CD8-positive, alpha-beta memory T cell (primary cell): Measurements from ENCODE around the gene BOD1L1. TPM values are rescaled to one million over a fixed set of nuclear protein-coding genes. Genes with fewer than 3 reads are reported as not detected.
A peak's percentile ranks its signal among the peaks of the same experiment; 100 is the strongest.

Experiments used
- CTCF ChIA-PET: fragments of 350-600 bp; sonication (Branson Sonifier 250); formaldehyde crosslinking; loops from one replicate; lab custom pipeline; 2021; ENCODE audit warnings: antibody characterized with exemption; lab: Charles Lee
- POLR2A ChIA-PET: fragments of 350-600 bp; sonication (Branson Sonifier 250); formaldehyde crosslinking; loops from one replicate; lab custom pipeline; 2021; ENCODE audit warnings: antibody characterized with exemption; lab: Charles Lee
- DNase-seq, 5 donors: peaks; one replicate each; pipeline versions ENCODE4 v3.0.0 to v3.0.0-alpha.2; 2020 to 2022; ENCODE audit warnings: mixed read lengths in 1 of 5
- H3K27ac ChIP-seq: one replicate; pipeline ENCODE4 v1.7.0; 2013; ENCODE audit warnings: low read depth, mild to moderate bottlenecking, low read length, moderate library complexity
- H3K27me3 ChIP-seq: 2 replicates; pipeline ENCODE4 v1.7.0; 2013; ENCODE audit warnings: low read length, mild to moderate bottlenecking; ENCODE audit not compliant: insufficient read depth, poor library complexity, severe bottlenecking
- H3K36me3 ChIP-seq: 2 replicates; pipeline ENCODE4 v1.7.0; 2013; ENCODE audit warnings: mild to moderate bottlenecking, low read length, moderate library complexity; ENCODE audit not compliant: insufficient read depth
- H3K4me1 ChIP-seq: 2 replicates; pipeline ENCODE4 v1.7.0; 2013; ENCODE audit warnings: mild to moderate bottlenecking, low read length, moderate library complexity; ENCODE audit not compliant: insufficient read depth
- H3K4me3 ChIP-seq: 2 replicates; pipeline ENCODE4 v1.7.0; 2013; ENCODE audit warnings: mild to moderate bottlenecking, low read length
- H3K9me3 ChIP-seq: 2 replicates; pipeline ENCODE4 v1.7.0; 2013; ENCODE audit warnings: mild to moderate bottlenecking, low read length
- H3K27ac Mint-ChIP-seq, 8 donors: one replicate each; pipeline ENCODE4 v1.8.0; 2020 to 2021; ENCODE audit warnings: mixed read lengths in 8 of 8, mild to moderate bottlenecking in 6 of 8, inconsistent platforms in 3 of 8, moderate library complexity in 3 of 8
- H3K27me3 Mint-ChIP-seq, 2 donors: one replicate each; pipeline ENCODE4 v1.8.0; 2020 to 2021; ENCODE audit warnings: mixed read lengths in 2 of 2, mild to moderate bottlenecking in 1 of 2, moderate library complexity in 1 of 2
- H3K36me3 Mint-ChIP-seq, 3 donors: one replicate each; pipeline ENCODE4 v1.8.0; 2020 to 2021; ENCODE audit warnings: mixed read lengths in 3 of 3, inconsistent platforms in 1 of 3, mild to moderate bottlenecking in 1 of 3
- H3K4me1 Mint-ChIP-seq, 3 donors: one replicate each; pipeline ENCODE4 v1.8.0; 2020 to 2021; ENCODE audit warnings: mixed read lengths in 3 of 3, inconsistent platforms in 1 of 3, mild to moderate bottlenecking in 1 of 3
- H3K4me3 Mint-ChIP-seq, 7 donors: one replicate each; pipeline ENCODE4 v1.8.0; 2020 to 2021; ENCODE audit warnings: mixed read lengths in 7 of 7, mild to moderate bottlenecking in 6 of 7, moderate library complexity in 4 of 7, inconsistent platforms in 2 of 7
- H3K9me3 Mint-ChIP-seq, 5 donors: one replicate each; pipeline ENCODE4 v1.8.0; 2020 to 2022; ENCODE audit warnings: mixed read lengths in 5 of 5, mild to moderate bottlenecking in 3 of 5, moderate library complexity in 2 of 5, inconsistent platforms in 1 of 5
- polyA plus RNA-seq: library from polyadenylated mRNA; unstranded; fragments of 300-500 nt; fragmentation: Illumina TruSeq; gene quantifications from one replicate; pipeline ENCODE4 v1.2.3, GENCODE V29; 2021
- total RNA-seq, 2 experiments: library from RNA; stranded (reverse); gene quantifications; one replicate each; pipeline ENCODE4 v1.2.3, GENCODE V29; 2021

The BOD1L1 gene
- total and polyA plus RNA-seq, 3 experiments from 2014 or later = 6.4 to 37.1 (median 35.1) TPM

DNA sequence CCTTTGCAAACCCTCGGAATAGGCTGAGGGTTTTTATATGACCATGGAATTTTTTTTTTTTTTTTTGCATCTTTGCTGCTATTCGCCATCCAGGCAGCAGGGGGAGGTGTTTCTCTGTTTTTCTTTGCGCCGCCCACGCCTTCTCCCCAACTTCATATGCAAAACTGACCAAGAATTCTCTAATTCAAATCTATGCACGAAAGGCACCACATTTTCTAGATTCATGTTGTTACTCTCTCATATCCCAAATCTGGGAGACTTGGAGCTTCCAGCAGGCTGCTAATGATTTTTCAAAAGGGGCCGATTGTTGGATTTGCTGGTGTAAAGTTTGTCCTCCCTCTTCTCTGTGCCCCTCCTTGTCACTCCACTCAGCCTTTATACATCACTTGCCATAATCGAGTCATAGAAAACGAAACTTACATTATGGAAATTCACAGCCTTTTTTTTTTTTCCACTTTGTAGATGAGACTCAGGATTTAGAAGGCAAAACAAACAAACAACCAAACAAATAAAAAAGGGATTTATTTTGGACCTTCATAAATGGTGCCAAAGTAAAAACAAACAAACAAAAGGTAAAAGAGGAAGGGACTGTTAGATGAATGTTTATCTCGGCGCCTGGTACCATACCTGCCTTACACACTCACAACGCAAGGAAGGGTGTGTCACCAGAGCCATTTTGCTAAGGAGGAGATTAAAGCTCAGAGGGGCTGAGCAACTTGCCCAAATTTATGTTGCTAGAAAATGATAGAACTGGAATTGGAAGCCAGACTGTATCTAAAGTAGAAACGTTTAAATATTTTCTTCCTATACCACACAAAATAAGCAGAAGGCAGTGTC lies 29.3 kb upstream of the BOD1L1 start:
- Mint-ChIP-seq H3K27me3 (peaks cover 1 to 6% of the 10 kb centered on the region in 2 donors), H3K27ac (peak overlapping the region; percentile 13 to 96 (median 61)), H3K36me3 (no peaks in the 10 kb centered on the region), H3K4me1 (peaks cover 10 to 24% (median 20%) of the 10 kb centered on the region in 3 donors), H3K9me3 (no peaks in the 10 kb centered on the region), H3K4me3 (peak overlapping the region; percentile 70 to 90 (median 79))
- Histone ChIP-seq H3K27ac (no peak overlapping the region), H3K4me3 (peak overlapping the region; percentile 9), H3K36me3 (no peaks in the 10 kb centered on the region), H3K9me3 (no peaks in the 10 kb centered on the region), H3K27me3 (peaks cover 3% of the 10 kb centered on the region), H3K4me1 (no peaks in the 10 kb centered on the region)
- DNase-seq = peak; percentile 34 to 65 (median 53)
- CTCF ChIA-PET = interaction anchor here (0.6 to 3.7 kb wide), 7 partner anchors 9 to 1801 kb away, joined by 3 to 65 read pairs (median 3); partner anchors contain the start of gene BOD1L1
- POLR2A ChIA-PET = interaction anchor here (0.8 kb wide), 1 partner anchor 1812 kb away, joined by 9 read pairs; no protein-coding TSS in a partner anchor

GRCh38 chr4:13654162-13654797 lies 26.8 kb upstream of the BOD1L1 start:
- H3K36me3 Mint-ChIP-seq = no peaks in the 10 kb centered on the region
- POLR2A ChIA-PET = interaction anchor here (1.7 kb wide), 1 partner anchor 26 kb away, joined by 9 read pairs; the partner anchor contains the start of gene BOD1L1
- Histone ChIP-seq H3K27me3 (peaks cover 3% of the 10 kb centered on the region), H3K27ac (no peak overlapping the region), H3K9me3 (no peaks in the 10 kb centered on the region), H3K4me1 (no peaks in the 10 kb centered on the region), H3K4me3 (peak overlapping the region; percentile 88), H3K36me3 (no peaks in the 10 kb centered on the region)
- H3K4me3 Mint-ChIP-seq = peak overlapping the region; percentile 86 to 97 (median 89)
- H3K4me1 Mint-ChIP-seq = peaks cover 10 to 24% (median 20%) of the 10 kb centered on the region in 3 donors
- H3K27me3 Mint-ChIP-seq = peaks cover 6 to 17% of the 10 kb centered on the region in 2 donors
- CTCF ChIA-PET = interaction anchor here (0.7 to 3.7 kb wide), 15 partner anchors 13 to 1803 kb away, joined by 3 to 65 read pairs (median 4); partner anchors contain the start of gene BOD1L1
- H3K27ac Mint-ChIP-seq = peak overlapping the region in 3 of 8 donors; percentile 12 to 43 (median 12)
- no peaks in the 10 kb centered on the region for H3K9me3 Mint-ChIP-seq
- DNase-seq = peak; percentile 61 to 82 (median 64)

DNA sequence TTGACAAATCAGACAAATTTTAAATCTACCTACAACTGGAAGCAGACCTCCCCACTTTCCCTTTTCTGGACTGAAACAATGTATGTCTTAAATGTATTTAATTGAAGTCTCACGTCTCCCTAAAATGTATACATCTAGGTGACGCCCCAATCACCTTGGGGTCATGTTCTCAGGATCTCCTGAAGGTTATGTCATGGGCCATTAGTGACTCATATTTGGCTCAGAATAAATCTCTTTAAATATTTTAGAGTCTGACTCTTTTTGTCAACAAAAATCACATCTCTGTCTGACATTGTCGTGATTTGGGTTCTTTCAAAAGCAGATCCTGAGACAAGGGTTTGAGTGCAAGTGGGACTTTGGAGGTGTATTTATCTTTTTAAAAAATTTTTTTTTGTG lies 26.2 kb upstream of the BOD1L1 start:
- Histone ChIP-seq H3K27me3 (peaks cover 3% of the 10 kb centered on the region), H3K36me3 (no peaks in the 10 kb centered on the region), H3K4me1 (no peaks in the 10 kb centered on the region), H3K4me3 (no peak overlapping the region), H3K9me3 (no peaks in the 10 kb centered on the region), H3K27ac (no peak overlapping the region)
- no peaks in the 10 kb centered on the region for H3K9me3 Mint-ChIP-seq
- POLR2A ChIA-PET = interaction anchor here (1.7 kb wide), 1 partner anchor 25 kb away, joined by 9 read pairs; the partner anchor contains the start of gene BOD1L1
- DNase-seq = no peak
- no peak overlapping the region for H3K27ac Mint-ChIP-seq
- H3K4me1 Mint-ChIP-seq = peaks cover 10 to 24% (median 20%) of the 10 kb centered on the region in 3 donors
- CTCF ChIA-PET = interaction anchor here (0.7 to 3.7 kb wide), 10 partner anchors 12 to 1803 kb away, joined by 4 to 65 read pairs (median 4); partner anchors contain the start of gene BOD1L1
- peaks cover 6 to 22% of the 10 kb centered on the region in 2 donors for H3K27me3 Mint-ChIP-seq
- no peaks in the 10 kb centered on the region for H3K36me3 Mint-ChIP-seq
- peak overlapping the region in 5 of 7 donors; percentile 86 to 97 (median 89) for H3K4me3 Mint-ChIP-seq

- peaks cover 4% of the 10 kb centered on the region for H3K27me3 ChIP-seq
- CTCF ChIA-PET = no interaction called here
- H3K27ac ChIP-seq = no peak overlapping the region
- no peak overlapping the region for H3K4me3 ChIP-seq
- H3K27me3 Mint-ChIP-seq = peaks cover 22 to 47% of the 10 kb centered on the region in 2 donors
- H3K4me1 ChIP-seq = peaks cover 3% of the 10 kb centered on the region
- peaks cover 4 to 9% (median 9%) of the 10 kb centered on the region in 3 donors for H3K4me1 Mint-ChIP-seq
- POLR2A ChIA-PET = no interaction called here
- H3K36me3 ChIP-seq = no peaks in the 10 kb centered on the region
- peak overlapping the region in 5 of 7 donors; percentile 34 to 81 (median 65) for H3K4me3 Mint-ChIP-seq
- no peaks in the 10 kb centered on the region for H3K9me3 ChIP-seq
- no peak for DNase-seq
- no peaks in the 10 kb centered on the region for H3K9me3 Mint-ChIP-seq
- peak overlapping the region in 2 of 8 donors; percentile 36 to 75 for H3K27ac Mint-ChIP-seq
- H3K36me3 Mint-ChIP-seq = no peaks in the 10 kb centered on the region
Measured at GRCh38 chr4:13647031-13647430, 19.5 kb upstream of the BOD1L1 start.

DNA sequence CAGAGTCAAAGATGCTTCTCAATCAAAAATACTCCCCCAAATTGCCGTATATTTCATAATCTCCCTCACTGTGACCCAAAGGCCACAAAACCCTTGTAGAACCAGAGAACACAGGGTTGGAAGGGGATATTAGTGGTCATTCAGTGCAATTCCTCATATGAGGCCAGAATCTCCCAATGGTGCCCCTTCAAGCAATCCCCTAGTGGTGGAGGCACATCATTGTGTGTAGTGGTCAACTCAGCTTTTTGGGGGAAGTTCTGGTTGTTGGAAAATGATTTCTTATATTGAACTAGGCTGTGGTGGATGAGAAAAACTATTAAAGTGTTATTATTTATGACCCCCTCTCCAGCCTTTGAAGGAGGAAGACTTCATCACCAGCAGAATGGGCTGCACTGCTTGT lies 17.6 kb upstream of the BOD1L1 start:
- no peak for DNase-seq
- peaks cover 4% of the 10 kb centered on the region for H3K27me3 ChIP-seq
- peaks cover 18 to 59% of the 10 kb centered on the region in 2 donors for H3K27me3 Mint-ChIP-seq
- H3K9me3 Mint-ChIP-seq = no peaks in the 10 kb centered on the region
- ChIA-PET POLR2A (no interaction called here), CTCF (interaction anchor here (10.3 kb wide), 1 partner anchor 10 kb away, joined by 65 read pairs; no protein-coding TSS in a partner anchor)
- peaks cover 4 to 9% (median 9%) of the 10 kb centered on the region in 3 donors for H3K4me1 Mint-ChIP-seq
- no peaks in the 10 kb centered on the region for H3K36me3 ChIP-seq
- H3K4me3 ChIP-seq = no peak overlapping the region
- no peak overlapping the region for H3K4me3 Mint-ChIP-seq
- H3K27ac ChIP-seq = no peak overlapping the region
- H3K4me1 ChIP-seq = peaks cover 3% of the 10 kb centered on the region
- no peaks in the 10 kb centered on the region for H3K9me3 ChIP-seq
- no peaks in the 10 kb centered on the region for H3K36me3 Mint-ChIP-seq
- no peak overlapping the region for H3K27ac Mint-ChIP-seq

- Histone ChIP-seq H3K4me1 (peaks cover 3% of the 10 kb centered on the region), H3K27me3 (peaks cover 4% of the 10 kb centered on the region), H3K27ac (no peak overlapping the region), H3K4me3 (no peak overlapping the region), H3K9me3 (no peaks in the 10 kb centered on the region), H3K36me3 (no peaks in the 10 kb centered on the region)
- no peak overlapping the region for H3K4me3 Mint-ChIP-seq
- peaks cover 4 to 7% (median 7%) of the 10 kb centered on the region in 3 donors for H3K4me1 Mint-ChIP-seq
- no peak overlapping the region for H3K27ac Mint-ChIP-seq
- CTCF ChIA-PET = interaction anchor here (1.2 to 10.3 kb wide), 2 partner anchors 13 to 14 kb away, joined by 3 to 65 read pairs; no protein-coding TSS in a partner anchor
- no peaks in the 10 kb centered on the region for H3K36me3 Mint-ChIP-seq
- no peak for DNase-seq
- H3K27me3 Mint-ChIP-seq = peaks cover 27 to 64% of the 10 kb centered on the region in 2 donors
- POLR2A ChIA-PET = no interaction called here
- H3K9me3 Mint-ChIP-seq = no peaks in the 10 kb centered on the region
Measured at GRCh38 chr4:13642170-13642950, 14.8 kb upstream of the BOD1L1 start.

- Mint-ChIP-seq H3K27me3 (peaks cover 27 to 73% of the 10 kb centered on the region in 2 donors), H3K4me1 (no peaks in the 10 kb centered on the region), H3K27ac (no peak overlapping the region), H3K4me3 (no peak overlapping the region), H3K9me3 (no peaks in the 10 kb centered on the region), H3K36me3 (no peaks in the 10 kb centered on the region)
- no peaks in the 10 kb centered on the region for H3K4me1 ChIP-seq
- no peak overlapping the region for H3K27ac ChIP-seq
- H3K4me3 ChIP-seq = no peak overlapping the region
- no peaks in the 10 kb centered on the region for H3K9me3 ChIP-seq
- ChIA-PET POLR2A (no interaction called here), CTCF (interaction anchor here (10.3 kb wide), 1 partner anchor 14 kb away, joined by 65 read pairs; no protein-coding TSS in a partner anchor)
- no peaks in the 10 kb centered on the region for H3K36me3 ChIP-seq
- DNase-seq = no peak
- H3K27me3 ChIP-seq = peaks cover 10% of the 10 kb centered on the region
Measured at GRCh38 chr4:13641084-13641483, 13.6 kb upstream of the BOD1L1 start.
